Tibial nerve (tissue), 4 donors: ENCODE data around the gene SV2B. TPM values are rescaled to one million over a fixed set of nuclear protein-coding genes. Genes with fewer than 3 reads are reported as not detected.

Experiments
- DNase-seq, 2 donors: peaks; one replicate each; pipeline ENCODE4 v3.0.0-alpha.2; 2019; ENCODE audit warnings: low spot score in 2 of 2
- H3K27ac ChIP-seq, 4 donors: fragments of 200-600 bp; sonication (generic) in 3 of 4; one replicate each; pipeline ENCODE4 v1.5.1; 2017 to 2019; ENCODE audit warnings: mild to moderate bottlenecking in 1 of 4
- H3K27me3 ChIP-seq, 2 donors: fragments of 200-600 bp; sonication (generic) in 1 of 2; one replicate each; pipeline versions ENCODE4 v1.5.1 to v1.6.0; 2017 to 2019
- H3K36me3 ChIP-seq, 3 donors: fragments of 200-600 bp; sonication (generic); one replicate each; pipeline ENCODE4 v1.5.1; 2018 to 2019
- H3K4me1 ChIP-seq, 4 donors: fragments of 200-600 bp; sonication (generic) in 3 of 4; one replicate each; pipeline ENCODE4 v1.5.1; 2017 to 2019
- H3K4me3 ChIP-seq, 4 donors: fragments of 200-600 bp; sonication (generic) in 3 of 4; one replicate each; pipeline ENCODE4 v1.5.1; 2017 to 2019; ENCODE audit warnings: mild to moderate bottlenecking in 1 of 4, moderate library complexity in 1 of 4
- H3K9me3 ChIP-seq, 4 donors: fragments of 200-600 bp; sonication (generic) in 3 of 4; one replicate each; pipeline ENCODE4 v1.5.1; 2017 to 2019
- CTCF ChIP-seq, 5 experiments: fragments of 200-600 bp in 3 of 5; fragments of 450-650 bp in 2 of 5; sonication (generic) in 3 of 5; IDR thresholded peaks; one replicate each; pipeline ENCODE4 v1.5.1; 2016 to 2019; ENCODE audit warnings: antibody characterized with exemption in 5 of 5, mild to moderate bottlenecking in 3 of 5, moderate library complexity in 2 of 5
- EP300 ChIP-seq, 2 donors: sonication (generic); formaldehyde crosslinking; IDR thresholded peaks; one replicate each; pipeline ENCODE4 v1.6.1; 2017; ENCODE audit warnings: antibody characterized with exemption in 2 of 2, mild to moderate bottlenecking in 1 of 2
- POLR2A ChIP-seq, 2 donors: fragments of 450-650 bp; IDR thresholded peaks; one replicate each; pipeline ENCODE4 v1.6.1; 2017; ENCODE audit warnings: antibody characterized with exemption in 2 of 2, mild to moderate bottlenecking in 2 of 2, moderate library complexity in 2 of 2
- WGBS, 2 donors: methylation state at CpG; one replicate each; pipeline ENCODE4 v1.1.5; 2018; 5-methylcytosine and 5-hydroxymethylcytosine counted together
- total RNA-seq, 4 donors: library from RNA; depleted of rRNA; stranded (reverse); fragments of >200 nt; gene quantifications; one replicate each; pipeline ENCODE4 v1.1.0, GENCODE V29; 2016

The SV2B gene
- total RNA-seq, 4 donors from 2014 or later = 8.3 to 20.5 (median 17.1) TPM

- H3K27me3 ChIP-seq = peaks cover 0 to 14% of the 10 kb centered on the region in 2 donors
- no peak overlapping the region for H3K4me3 ChIP-seq
- no peaks in the 10 kb centered on the region for H3K9me3 ChIP-seq
- no peak overlapping the region for H3K27ac ChIP-seq
- peak in 1 of 2 donors; percentile 21 for DNase-seq
- no peaks in the 10 kb centered on the region for H3K36me3 ChIP-seq
- 70 to 73% methylated on average over 6 of the region's 6 CpGs for WGBS, 2 donors
- H3K4me1 ChIP-seq = peaks cover 0 to 5% (median 0%) of the 10 kb centered on the region in 4 donors
- TF ChIP-seq EP300 (IDR thresholded peaks at IDR 0.05) (no peak), CTCF (IDR thresholded peaks at IDR 0.05) (no peak), POLR2A (IDR thresholded peaks at IDR 0.05) (no peak)
These were observed 204.7 kb downstream of the SV2B start for GRCh38 chr15:91304786-91305185.

- H3K9me3 ChIP-seq = no peaks in the 10 kb centered on the region
- H3K36me3 ChIP-seq = no peaks in the 10 kb centered on the region
- H3K4me1 ChIP-seq = peaks cover 0 to 5% (median 0%) of the 10 kb centered on the region in 4 donors
- WGBS, 2 donors = 68 to 77% methylated on average over 7 of the region's 7 CpGs
- no peak overlapping the region for H3K4me3 ChIP-seq
- TF ChIP-seq POLR2A (IDR thresholded peaks at IDR 0.05) = no peak
- no peak for TF ChIP-seq EP300 (IDR thresholded peaks at IDR 0.05)
- TF ChIP-seq CTCF (IDR thresholded peaks at IDR 0.05) = no peak
- no peak overlapping the region for H3K27ac ChIP-seq
- H3K27me3 ChIP-seq = peaks cover 0 to 14% of the 10 kb centered on the region in 2 donors
- DNase-seq = no peak
These were observed 206.1 kb downstream of the SV2B start for GRCh38 chr15:91306144-91306543.

DNA sequence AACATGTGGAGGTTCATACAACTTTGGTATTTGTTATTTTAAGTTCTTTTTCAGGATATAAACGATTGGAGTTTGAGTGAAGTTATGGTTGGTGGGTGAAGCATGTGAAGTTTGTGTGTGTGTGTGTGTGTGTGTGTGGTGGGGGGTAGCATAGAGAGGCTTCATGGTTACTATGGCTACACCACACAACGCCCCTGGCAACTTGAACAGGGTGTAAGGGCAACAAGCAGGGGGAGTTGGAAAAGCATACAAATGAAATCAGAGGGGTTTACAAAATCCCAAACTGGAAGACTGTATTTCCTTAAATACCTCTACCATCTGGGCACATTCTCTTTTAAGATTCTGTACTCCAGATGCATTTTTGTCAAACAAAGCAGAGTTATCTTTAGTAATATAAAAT is 207.5 kb downstream of the SV2B start:
- H3K36me3 ChIP-seq = no peaks in the 10 kb centered on the region
- no peaks in the 10 kb centered on the region for H3K9me3 ChIP-seq
- H3K27me3 ChIP-seq = peaks cover 0 to 14% of the 10 kb centered on the region in 2 donors
- TF ChIP-seq CTCF (IDR thresholded peaks at IDR 0.05) (no peak), POLR2A (IDR thresholded peaks at IDR 0.05) (no peak)
- H3K4me3 ChIP-seq = no peak overlapping the region
- WGBS, 2 donors = 46 to 49% methylated on average over 2 of the region's 2 CpGs
- no peak for DNase-seq
- peaks cover 0 to 5% (median 0%) of the 10 kb centered on the region in 4 donors for H3K4me1 ChIP-seq
- H3K27ac ChIP-seq = no peak overlapping the region

- H3K27ac ChIP-seq = no peak overlapping the region
- peaks cover 0 to 10% of the 10 kb centered on the region in 2 donors for H3K27me3 ChIP-seq
- peaks cover 0 to 1% (median 0%) of the 10 kb centered on the region in 4 donors for H3K4me1 ChIP-seq
- DNase-seq = no peak
- WGBS, 2 donors = 66 to 70% methylated on average over 4 of the region's 4 CpGs
- no peaks in the 10 kb centered on the region for H3K36me3 ChIP-seq
- H3K9me3 ChIP-seq = no peaks in the 10 kb centered on the region
- no peak overlapping the region for H3K4me3 ChIP-seq
- no peak for TF ChIP-seq EP300 (IDR thresholded peaks at IDR 0.05)
These were observed 208.1 kb downstream of the SV2B start for GRCh38 chr15:91308199-91308598.

DNA sequence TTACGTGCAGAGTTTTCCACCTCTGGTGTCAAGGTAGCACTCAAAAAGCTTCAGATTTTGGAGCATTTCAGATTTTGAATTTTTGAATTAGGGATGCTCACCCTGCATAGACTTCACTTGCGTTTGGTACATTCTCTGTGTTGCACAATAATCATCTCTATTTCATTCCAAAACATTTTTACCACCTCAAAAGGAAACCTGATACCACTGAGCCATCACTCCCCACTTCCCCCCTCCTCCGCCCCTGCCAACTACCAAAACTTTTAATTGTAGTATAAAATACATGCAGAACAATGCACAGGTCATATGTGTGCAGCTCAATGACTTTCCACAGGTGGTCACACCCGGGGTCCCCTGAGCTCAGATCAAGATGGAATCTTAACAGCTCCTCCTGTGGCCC is 208.8 kb downstream of the SV2B start:
- TF ChIP-seq CTCF (IDR thresholded peaks at IDR 0.05) (no peak), POLR2A (IDR thresholded peaks at IDR 0.05) (no peak), EP300 (IDR thresholded peaks at IDR 0.05) (no peak)
- no peaks in the 10 kb centered on the region for H3K36me3 ChIP-seq
- WGBS, 2 donors = 71 to 73% methylated on average over 4 of the region's 4 CpGs
- H3K4me3 ChIP-seq = no peak overlapping the region
- peaks cover 0 to 4% of the 10 kb centered on the region in 2 donors for H3K27me3 ChIP-seq
- no peak overlapping the region for H3K27ac ChIP-seq
- no peak for DNase-seq
- H3K4me1 ChIP-seq = no peaks in the 10 kb centered on the region
- no peaks in the 10 kb centered on the region for H3K9me3 ChIP-seq

- H3K9me3 ChIP-seq = no peaks in the 10 kb centered on the region
- 72 to 73% methylated on average over 2 of the region's 2 CpGs for WGBS, 2 donors
- H3K27ac ChIP-seq = no peak overlapping the region
- no peaks in the 10 kb centered on the region for H3K4me1 ChIP-seq
- H3K36me3 ChIP-seq = no peaks in the 10 kb centered on the region
- no peak overlapping the region for H3K4me3 ChIP-seq
- DNase-seq = no peak
- no peak for TF ChIP-seq CTCF (IDR thresholded peaks at IDR 0.05)
- TF ChIP-seq EP300 (IDR thresholded peaks at IDR 0.05) = no peak
- TF ChIP-seq POLR2A (IDR thresholded peaks at IDR 0.05) = no peak
- H3K27me3 ChIP-seq = no peaks in the 10 kb centered on the region
These were observed 211.9 kb downstream of the SV2B start for GRCh38 chr15:91311986-91312385.
